PC-9 (cell line): ENCODE measurements around the gene FLVCR1.

Experiments used
- EZH2 ChIP-seq: fragments of 200-600 bp; sonication (generic); IDR thresholded peaks from 2 replicates; pipeline ENCODE4 v1.8.0; 2017; ENCODE audit warnings: antibody characterized with exemption, low read depth
- TF ChIP-seq, protein P1 (sequence below): fragments of 200-600 bp; sonication (generic); conservative IDR thresholded peaks from 2 replicates; pipeline ENCODE4 v1.6.1; 2017; ENCODE audit warnings: mixed run types, antibody characterized with exemption, mild to moderate bottlenecking, moderate library complexity

DNA sequence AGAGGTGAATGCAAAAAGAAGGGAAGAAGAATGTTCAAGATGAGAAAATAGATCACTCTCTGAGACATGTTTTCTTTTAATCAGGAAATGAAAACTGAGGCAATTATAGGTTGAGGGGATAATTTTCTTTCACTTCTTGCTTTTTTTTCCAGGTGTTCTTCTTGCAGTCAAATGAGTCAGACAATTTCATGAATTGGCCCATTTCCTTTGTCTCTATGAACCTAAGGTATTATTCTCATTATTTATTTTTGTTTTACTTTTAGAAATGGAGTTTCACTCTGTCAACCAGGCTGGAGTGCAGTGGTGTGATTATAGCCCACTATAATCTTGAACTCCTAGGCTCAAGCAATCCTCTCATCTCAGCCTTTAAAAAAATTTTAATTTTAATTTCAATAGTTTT lies 88.8 kb downstream of the FLVCR1 start:
- TF ChIP-seq, protein P1, sequence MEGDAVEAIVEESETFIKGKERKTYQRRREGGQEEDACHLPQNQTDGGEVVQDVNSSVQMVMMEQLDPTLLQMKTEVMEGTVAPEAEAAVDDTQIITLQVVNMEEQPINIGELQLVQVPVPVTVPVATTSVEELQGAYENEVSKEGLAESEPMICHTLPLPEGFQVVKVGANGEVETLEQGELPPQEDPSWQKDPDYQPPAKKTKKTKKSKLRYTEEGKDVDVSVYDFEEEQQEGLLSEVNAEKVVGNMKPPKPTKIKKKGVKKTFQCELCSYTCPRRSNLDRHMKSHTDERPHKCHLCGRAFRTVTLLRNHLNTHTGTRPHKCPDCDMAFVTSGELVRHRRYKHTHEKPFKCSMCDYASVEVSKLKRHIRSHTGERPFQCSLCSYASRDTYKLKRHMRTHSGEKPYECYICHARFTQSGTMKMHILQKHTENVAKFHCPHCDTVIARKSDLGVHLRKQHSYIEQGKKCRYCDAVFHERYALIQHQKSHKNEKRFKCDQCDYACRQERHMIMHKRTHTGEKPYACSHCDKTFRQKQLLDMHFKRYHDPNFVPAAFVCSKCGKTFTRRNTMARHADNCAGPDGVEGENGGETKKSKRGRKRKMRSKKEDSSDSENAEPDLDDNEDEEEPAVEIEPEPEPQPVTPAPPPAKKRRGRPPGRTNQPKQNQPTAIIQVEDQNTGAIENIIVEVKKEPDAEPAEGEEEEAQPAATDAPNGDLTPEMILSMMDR: no peak
- TF ChIP-seq EZH2: no peak
